CD14-positive monocyte (primary cell): Measurements from ENCODE around the gene IFT122. TPM values are rescaled to one million over a fixed set of nuclear protein-coding genes. Genes with fewer than 3 reads are reported as not detected.
"Not testable (repeated sequence)": the region's sequence is repeated elsewhere in the genome, so short reads cannot be mapped to it uniquely, and the experiment has no call there.

ENCODE experiments used
- DNase-seq, 3 donors: peaks; one replicate each; pipeline ENCODE4 v3.0.0-alpha.2; 2011 to 2022
- H2AFZ ChIP-seq: 2 replicates; pipeline ENCODE4 v1.6.0; 2012; ENCODE audit warnings: mild to moderate bottlenecking, low read depth, low read length, inconsistent platforms; ENCODE audit not compliant: insufficient read depth, poor library complexity, severe bottlenecking
- H3K27ac ChIP-seq, 2 donors: 1 replicate in 1 of 2; 2 replicates in 1 of 2; pipeline ENCODE4 v1.5.1; 2012 to 2013; ENCODE audit warnings: low read length in 2 of 2, control low read depth in 1 of 2, inconsistent platforms in 1 of 2, low read depth in 1 of 2, mild to moderate bottlenecking in 1 of 2
- H3K27me3 ChIP-seq, 2 donors: one replicate each; pipeline versions ENCODE4 v1.6.0 to v1.6.1; 2011 to 2013; ENCODE audit warnings: low read length in 2 of 2; ENCODE audit not compliant: control insufficient read depth in 2 of 2, insufficient read depth in 2 of 2
- H3K36me3 ChIP-seq, 2 donors: replicated peaks in 1 of 2; 1 replicate in 1 of 2; 2 replicates in 1 of 2; pipeline versions ENCODE4 v1.5.1 to v1.6.1; 2012 to 2013; ENCODE audit warnings: low read length in 2 of 2, control low read depth in 1 of 2, inconsistent platforms in 1 of 2, mild to moderate bottlenecking in 1 of 2; ENCODE audit not compliant: insufficient read depth in 2 of 2, control insufficient read depth in 1 of 2
- H3K4me1 ChIP-seq, 2 donors: 1 replicate in 1 of 2; 2 replicates in 1 of 2; pipeline versions ENCODE4 v1.5.1 to v1.6.1; 2012 to 2013; ENCODE audit warnings: low read length in 2 of 2, control low read depth in 1 of 2, inconsistent platforms in 1 of 2, mild to moderate bottlenecking in 1 of 2, moderate library complexity in 1 of 2; ENCODE audit not compliant: insufficient read depth in 2 of 2, control insufficient read depth in 1 of 2
- H3K4me2 ChIP-seq: replicated peaks from 2 replicates; pipeline ENCODE3; 2012; ENCODE audit warnings: low read length, moderate library complexity, mild to moderate bottlenecking; ENCODE audit not compliant: poor library complexity, severe bottlenecking; ENCODE audit errors: extremely low read depth
- H3K4me3 ChIP-seq, 3 experiments: fragments of 200-600 bp in 1 of 3; sonication (generic) in 1 of 3; replicated peaks in 1 of 3; 1 replicate in 2 of 3; 2 replicates in 1 of 3; pipeline ENCODE4 v1.5.1; 2011 to 2013; ENCODE audit warnings: low read length in 3 of 3, mild to moderate bottlenecking in 3 of 3, control low read depth in 2 of 3, low read depth in 2 of 3, inconsistent platforms in 1 of 3, moderate library complexity in 1 of 3
- H3K79me2 ChIP-seq: 2 replicates; pipeline ENCODE4 v1.6.0; 2012; ENCODE audit warnings: mild to moderate bottlenecking, control low read depth, inconsistent platforms, low read length, moderate library complexity; ENCODE audit not compliant: insufficient read depth
- H3K9ac ChIP-seq: 2 replicates; pipeline ENCODE4 v1.6.0; 2017; ENCODE audit warnings: low read length, mild to moderate bottlenecking; ENCODE audit not compliant: insufficient read depth, poor library complexity, severe bottlenecking
- H3K9me3 ChIP-seq, 2 donors: replicated peaks in 1 of 2; 1 replicate in 1 of 2; 2 replicates in 1 of 2; pipeline versions ENCODE4 v1.5.1 to v1.6.1; 2012 to 2013; ENCODE audit warnings: low read length in 2 of 2, control low read depth in 1 of 2; ENCODE audit not compliant: control insufficient read depth in 1 of 2, insufficient read depth in 1 of 2
- H4K20me1 ChIP-seq: 2 replicates; pipeline ENCODE4 v1.6.0; 2012; ENCODE audit warnings: mild to moderate bottlenecking, low read length, control low read depth, moderate library complexity; ENCODE audit not compliant: insufficient read depth
- H3K27ac Mint-ChIP-seq, 7 donors: one replicate each; pipeline ENCODE4 v1.8.0; 2020; ENCODE audit warnings: mild to moderate bottlenecking in 7 of 7, mixed read lengths in 7 of 7, moderate library complexity in 6 of 7, inconsistent platforms in 2 of 7
- H3K27me3 Mint-ChIP-seq, 3 donors: one replicate each; pipeline ENCODE4 v1.8.0; 2021 to 2022; ENCODE audit warnings: low read depth in 3 of 3, mild to moderate bottlenecking in 3 of 3, mixed read lengths in 3 of 3, moderate library complexity in 3 of 3, inconsistent platforms in 1 of 3
- H3K36me3 Mint-ChIP-seq, 2 donors: one replicate each; pipeline ENCODE4 v1.8.0; 2020; ENCODE audit warnings: mixed read lengths in 2 of 2, inconsistent platforms in 1 of 2, mild to moderate bottlenecking in 1 of 2
- H3K4me1 Mint-ChIP-seq: one replicate; pipeline ENCODE4 v1.8.0; 2020; ENCODE audit warnings: mild to moderate bottlenecking, mixed read lengths
- H3K4me3 Mint-ChIP-seq, 2 donors: one replicate each; pipeline ENCODE4 v1.8.0; 2020; ENCODE audit warnings: mild to moderate bottlenecking in 2 of 2, mixed read lengths in 2 of 2, moderate library complexity in 1 of 2
- H3K9me3 Mint-ChIP-seq, 7 donors: one replicate each; pipeline ENCODE4 v1.8.0; 2020 to 2022; ENCODE audit warnings: mixed read lengths in 7 of 7, mild to moderate bottlenecking in 6 of 7, moderate library complexity in 6 of 7, inconsistent platforms in 2 of 7
- WGBS: methylation state at CpG from one replicate; pipeline ENCODE4 v1.1.5; 2013; ENCODE audit warnings: missing lambda C conversion rate; ENCODE audit not compliant: insufficient coverage; 5-methylcytosine and 5-hydroxymethylcytosine counted together
- intact Hi-C, 2 donors: fragments of 100-400 bp; cut with micrococcal nuclease; formaldehyde crosslinking; loops; one replicate each; pipeline versions ENCODE4 v1.15.0 to v1.15.1; 2023
- polyA plus RNA-seq, 3 donors: library from polyadenylated mRNA; depleted of rRNA in 1 of 3; unstranded in 2 of 3; stranded (reverse) in 1 of 3; fragments of 300-500 nt in 2 of 3; fragments of >200 nt in 1 of 3; fragmentation: Illumina TruSeq in 2 of 3; gene quantifications; 1 replicate in 2 of 3; 2 replicates in 1 of 3; pipeline ENCODE4 v1.2.3, GENCODE V29; 2012 to 2021
- TF ChIP-seq, protein P1 (sequence below): fragments of 200-600 bp; IDR thresholded peaks from one replicate; pipeline ENCODE4 v1.8.0; 2022; ENCODE audit warnings: antibody characterized with exemption, mild to moderate bottlenecking

IFT122 gene
- polyA plus RNA-seq, 3 donors, result 3.3 to 12.2 (median 3.6) TPM

DNA sequence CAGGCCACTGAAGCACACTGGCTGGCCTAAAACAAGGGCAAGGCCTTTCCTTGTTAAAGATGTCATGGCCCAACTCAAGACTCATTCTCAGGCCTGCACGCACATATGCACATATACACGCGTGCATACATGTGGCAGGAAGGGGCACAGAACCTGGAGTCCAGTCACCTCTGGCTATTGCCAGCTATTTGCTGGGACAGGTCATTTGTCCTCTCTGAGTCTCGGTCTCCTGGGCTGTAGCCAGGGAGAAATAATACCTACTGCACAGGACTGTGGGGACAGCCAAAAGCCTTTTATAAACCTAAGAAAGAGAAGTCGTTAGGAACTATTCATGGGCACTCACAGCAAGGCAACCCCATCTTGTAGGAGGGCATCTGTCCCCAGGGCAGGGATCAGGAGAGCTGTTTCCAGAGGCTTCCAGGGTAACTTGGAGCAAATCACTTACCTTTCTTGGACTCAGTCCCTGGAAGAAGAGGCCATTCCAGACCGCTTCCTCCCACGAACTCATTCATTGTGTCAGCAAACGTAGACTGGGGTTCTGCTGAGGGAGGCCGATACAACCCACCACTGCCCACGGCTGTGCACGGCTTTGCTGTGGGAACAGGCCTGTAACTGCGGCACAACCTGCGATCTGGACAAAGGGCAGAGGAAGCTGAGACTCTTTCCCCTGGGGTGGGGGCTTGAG lies 47.3 kb downstream of the IFT122 start:
- peaks cover 54 to 59% of the 10 kb centered on the region in 2 donors for H3K4me1 ChIP-seq
- Mint-ChIP-seq H3K27ac (peak overlapping the region in 5 of 7 donors; percentile 15 to 90 (median 70)), H3K4me3 (no peak overlapping the region), H3K4me1 (peaks cover 57% of the 10 kb centered on the region), H3K36me3 (peaks cover 30 to 37% of the 10 kb centered on the region in 2 donors), H3K9me3 (peaks cover 0 to 3% (median 0%) of the 10 kb centered on the region in 7 donors), H3K27me3 (peaks cover 0 to 1% (median 0%) of the 10 kb centered on the region in 3 donors)
- H3K4me2 ChIP-seq, result no peak overlapping the region
- intact Hi-C loops, result loop anchor here in 1 of 2 donors (5.0 to 10.0 kb wide), 2 partner anchors 335 to 447 kb away; no protein-coding TSS in a partner anchor
- peaks cover 5 to 28% of the 10 kb centered on the region in 2 donors for H3K36me3 ChIP-seq
- 91% methylated on average over 9 of the region's 13 CpGs for WGBS
- H3K9ac ChIP-seq, result no peak overlapping the region
- TF ChIP-seq, protein P1, sequence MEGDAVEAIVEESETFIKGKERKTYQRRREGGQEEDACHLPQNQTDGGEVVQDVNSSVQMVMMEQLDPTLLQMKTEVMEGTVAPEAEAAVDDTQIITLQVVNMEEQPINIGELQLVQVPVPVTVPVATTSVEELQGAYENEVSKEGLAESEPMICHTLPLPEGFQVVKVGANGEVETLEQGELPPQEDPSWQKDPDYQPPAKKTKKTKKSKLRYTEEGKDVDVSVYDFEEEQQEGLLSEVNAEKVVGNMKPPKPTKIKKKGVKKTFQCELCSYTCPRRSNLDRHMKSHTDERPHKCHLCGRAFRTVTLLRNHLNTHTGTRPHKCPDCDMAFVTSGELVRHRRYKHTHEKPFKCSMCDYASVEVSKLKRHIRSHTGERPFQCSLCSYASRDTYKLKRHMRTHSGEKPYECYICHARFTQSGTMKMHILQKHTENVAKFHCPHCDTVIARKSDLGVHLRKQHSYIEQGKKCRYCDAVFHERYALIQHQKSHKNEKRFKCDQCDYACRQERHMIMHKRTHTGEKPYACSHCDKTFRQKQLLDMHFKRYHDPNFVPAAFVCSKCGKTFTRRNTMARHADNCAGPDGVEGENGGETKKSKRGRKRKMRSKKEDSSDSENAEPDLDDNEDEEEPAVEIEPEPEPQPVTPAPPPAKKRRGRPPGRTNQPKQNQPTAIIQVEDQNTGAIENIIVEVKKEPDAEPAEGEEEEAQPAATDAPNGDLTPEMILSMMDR, result no peak
- no peak overlapping the region for H2AFZ ChIP-seq
- no peak for DNase-seq
- peak overlapping the region in 1 of 2 donors; percentile 71 for H3K27ac ChIP-seq
- H3K9me3 ChIP-seq, result no peaks in the 10 kb centered on the region
- no peaks in the 10 kb centered on the region for H4K20me1 ChIP-seq
- H3K27me3 ChIP-seq, result no peaks in the 10 kb centered on the region
- H3K79me2 ChIP-seq, result no peaks in the 10 kb centered on the region
- H3K4me3 ChIP-seq, result no peak overlapping the region

DNA sequence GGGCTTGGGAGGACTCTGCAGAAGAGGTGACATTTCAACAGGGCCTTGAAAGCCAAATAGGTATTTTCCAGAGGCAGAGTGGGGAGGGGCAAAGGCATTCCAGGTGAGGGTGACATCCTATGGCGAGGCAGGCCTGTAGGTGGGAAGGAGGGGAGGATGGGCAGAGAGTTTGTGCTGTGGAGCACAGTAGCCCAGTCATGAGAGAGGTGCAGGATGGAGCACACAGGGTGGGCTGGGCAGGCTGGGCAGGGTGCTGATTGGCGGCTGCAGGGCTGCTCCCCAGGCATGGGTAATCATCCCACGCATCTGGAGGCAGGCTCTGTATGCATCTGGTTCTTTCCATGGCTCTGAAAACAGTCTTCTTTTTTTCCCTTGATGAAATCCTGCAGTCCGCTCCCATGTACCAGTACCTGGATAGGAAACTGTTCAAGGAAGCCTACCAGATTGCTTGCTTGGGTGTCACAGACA lies 47.9 kb downstream of the IFT122 start:
- H3K9ac ChIP-seq, H4K20me1 ChIP-seq, H3K27ac ChIP-seq, H3K27me3 ChIP-seq, H3K4me3 ChIP-seq, H3K4me3 Mint-ChIP-seq, H3K9me3 ChIP-seq, DNase-seq, H3K79me2 ChIP-seq, H3K4me2 ChIP-seq, H3K9me3 Mint-ChIP-seq, H2AFZ ChIP-seq, H3K27me3 Mint-ChIP-seq: not testable (repeated sequence)
- 98% methylated on average over 4 of the region's 4 CpGs for WGBS
- Mint-ChIP-seq H3K27ac (peak overlapping the region in 3 of 7 donors; percentile 15 to 70 (median 48)), H3K4me1 (peaks cover 57% of the 10 kb centered on the region), H3K36me3 (peaks cover 35 to 36% of the 10 kb centered on the region in 2 donors)
- intact Hi-C loops, result loop anchor here in 1 of 2 donors (5.0 to 10.0 kb wide), 2 partner anchors 334 to 447 kb away; no protein-coding TSS in a partner anchor
- peaks cover 5 to 27% of the 10 kb centered on the region in 2 donors for H3K36me3 ChIP-seq
- H3K4me1 ChIP-seq, result peaks cover 54 to 59% of the 10 kb centered on the region in 2 donors

DNA sequence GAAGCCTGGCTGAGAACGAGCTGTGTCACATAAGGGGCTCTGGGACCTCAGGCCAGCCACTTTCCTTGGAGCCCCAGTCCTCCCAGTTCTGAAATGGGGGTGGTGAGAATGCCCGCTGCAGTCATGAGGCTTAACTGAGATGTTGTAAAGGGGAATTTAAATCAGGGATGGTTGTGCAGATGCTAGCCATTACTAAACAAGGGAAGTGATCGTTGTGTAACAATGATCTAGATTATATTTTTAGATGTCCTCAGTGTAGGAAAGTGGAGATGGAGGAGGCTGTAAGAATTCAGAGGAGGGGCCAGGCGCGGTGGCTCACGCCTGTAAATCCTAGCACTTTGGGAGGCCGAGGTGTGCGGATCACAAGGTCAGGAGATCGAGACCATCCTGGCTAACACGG lies 49.2 kb downstream of the IFT122 start:
- Histone ChIP-seq H3K36me3 (peaks cover 3 to 28% of the 10 kb centered on the region in 2 donors), H3K4me2 (peak overlapping the region; percentile 11), H3K4me1 (peaks cover 54 to 59% of the 10 kb centered on the region in 2 donors), H2AFZ (peak overlapping the region; percentile 40), H3K27ac (peak overlapping the region; percentile 89)
- not testable (repeated sequence) for H3K27me3 ChIP-seq, H3K27me3 Mint-ChIP-seq, H3K79me2 ChIP-seq, H3K9me3 Mint-ChIP-seq, H3K4me3 ChIP-seq, H3K9ac ChIP-seq, H3K9me3 ChIP-seq, H4K20me1 ChIP-seq
- WGBS, result 33% methylated on average over 3 of the region's 10 CpGs
- intact Hi-C loops, result loop anchor here in 1 of 2 donors (5.0 to 10.0 kb wide), 2 partner anchors 333 to 446 kb away; no protein-coding TSS in a partner anchor
- H3K4me1 Mint-ChIP-seq, result peaks cover 57% of the 10 kb centered on the region
- H3K27ac Mint-ChIP-seq, result peak overlapping the region; percentile 87 to 98 (median 96)
- peak; percentile 65 to 80 (median 70) for DNase-seq
- peak overlapping the region; percentile 43 to 68 for H3K4me3 Mint-ChIP-seq
- peaks cover 37 to 40% of the 10 kb centered on the region in 2 donors for H3K36me3 Mint-ChIP-seq
